SK-N-SH treated with all-trans-retinoic acid at 6 μM for 48 hours (cell line): ENCODE measurements around the gene RBMS3.

ENCODE experiments used
- SNAI2 ChIP-seq: fragments of 250-450 bp; sonication (Bioruptor Pico); IDR thresholded peaks from 2 replicates; pipeline ENCODE4 v1.5.0; 2020; ENCODE audit warnings: mild to moderate bottlenecking, moderate library complexity
- ZC3H10 ChIP-seq: fragments of 250-450 bp; sonication (Bioruptor Pico); IDR thresholded peaks from 2 replicates; pipeline ENCODE4 v1.5.1; 2021; ENCODE audit warnings: mild to moderate bottlenecking, moderate library complexity
- ZFP30 ChIP-seq: fragments of 450-650 bp; formaldehyde crosslinking; IDR thresholded peaks from 2 replicates; pipeline ENCODE4 v1.5.0; 2022; ENCODE audit warnings: mild to moderate bottlenecking, moderate library complexity
- ZNF8 ChIP-seq: fragments of 450-650 bp; formaldehyde crosslinking; IDR thresholded peaks from 2 replicates; pipeline ENCODE4 v1.5.0; 2020; ENCODE audit warnings: mild to moderate bottlenecking, moderate library complexity
- TF ChIP-seq, protein P1 (sequence below): fragments of 250-450 bp; sonication (Bioruptor Pico); IDR thresholded peaks from 2 replicates; pipeline ENCODE4 v1.8.0; 2020; ENCODE audit warnings: mild to moderate bottlenecking, moderate library complexity, borderline replicate concordance

DNA sequence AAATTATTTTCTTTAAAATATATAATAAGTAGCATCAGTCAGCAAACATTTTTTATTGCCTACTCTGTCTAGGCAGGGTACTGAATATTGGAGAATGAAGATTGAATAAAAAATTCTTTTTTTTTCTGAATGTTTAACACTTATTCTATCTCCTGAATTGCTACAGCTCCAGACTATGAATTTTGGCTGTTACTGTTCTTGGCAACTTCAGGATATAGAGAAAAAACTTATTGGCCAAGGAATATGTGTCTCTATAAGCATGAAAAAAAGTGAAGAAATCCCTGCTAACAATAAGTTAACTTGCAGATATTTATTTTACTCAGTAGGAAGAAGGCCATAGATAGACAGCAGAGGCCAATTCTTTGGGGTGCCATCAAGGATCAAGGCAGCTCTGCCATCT lies 309.6 kb downstream of the RBMS3 start:
- TF ChIP-seq, protein P1, sequence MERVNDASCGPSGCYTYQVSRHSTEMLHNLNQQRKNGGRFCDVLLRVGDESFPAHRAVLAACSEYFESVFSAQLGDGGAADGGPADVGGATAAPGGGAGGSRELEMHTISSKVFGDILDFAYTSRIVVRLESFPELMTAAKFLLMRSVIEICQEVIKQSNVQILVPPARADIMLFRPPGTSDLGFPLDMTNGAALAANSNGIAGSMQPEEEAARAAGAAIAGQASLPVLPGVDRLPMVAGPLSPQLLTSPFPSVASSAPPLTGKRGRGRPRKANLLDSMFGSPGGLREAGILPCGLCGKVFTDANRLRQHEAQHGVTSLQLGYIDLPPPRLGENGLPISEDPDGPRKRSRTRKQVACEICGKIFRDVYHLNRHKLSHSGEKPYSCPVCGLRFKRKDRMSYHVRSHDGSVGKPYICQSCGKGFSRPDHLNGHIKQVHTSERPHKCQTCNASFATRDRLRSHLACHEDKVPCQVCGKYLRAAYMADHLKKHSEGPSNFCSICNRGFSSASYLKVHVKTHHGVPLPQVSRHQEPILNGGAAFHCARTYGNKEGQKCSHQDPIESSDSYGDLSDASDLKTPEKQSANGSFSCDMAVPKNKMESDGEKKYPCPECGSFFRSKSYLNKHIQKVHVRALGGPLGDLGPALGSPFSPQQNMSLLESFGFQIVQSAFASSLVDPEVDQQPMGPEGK (CRISPR knock-in tag) = no peak
- no peak for TF ChIP-seq ZFP30 (CRISPR knock-in tag)
- TF ChIP-seq ZNF8 (CRISPR knock-in tag) = no peak
- TF ChIP-seq SNAI2 (CRISPR knock-in tag) = no peak
- TF ChIP-seq ZC3H10 (CRISPR knock-in tag) = no peak
